Keratinocyte (primary cell): ENCODE data around the gene FOXM1.

Source experiments
- CTCF ChIP-seq, 3 experiments: IDR thresholded peaks in 1 of 3; conservative IDR thresholded peaks in 1 of 3; optimal IDR thresholded peaks in 1 of 3; 2 replicates in 2 of 3; 3 replicates in 1 of 3; pipeline versions ENCODE3 to v1.5.1; 2011; ENCODE audit warnings: low read length in 3 of 3, mild to moderate bottlenecking in 3 of 3, moderate library complexity in 2 of 3, control low read depth in 1 of 3, inconsistent platforms in 1 of 3; ENCODE audit not compliant: insufficient read depth in 2 of 3; ENCODE audit errors: extremely low read depth in 1 of 3
- EZH2 ChIP-seq: IDR thresholded peaks from one replicate; pipeline ENCODE4 v1.6.1; 2012; ENCODE audit warnings: inconsistent platforms, mild to moderate bottlenecking, low read length, moderate library complexity

GRCh38 chr12:2855546-2855945 lies 21.4 kb downstream of the FOXM1 start:
- no peak for TF ChIP-seq CTCF (optimal IDR thresholded peaks at IDR 0.05 in 1 of 3, IDR thresholded peaks at IDR 0.05 in 1 of 3, conservative IDR thresholded peaks at IDR 0.05 in 1 of 3; ENCODE audit: extremely low read depth in 1 of 3, insufficient read depth in 2 of 3, low read length in 3 of 3)
- no peak for TF ChIP-seq EZH2
